ENCODE data around the gene FAF1.

The FAF1 gene

DNA sequence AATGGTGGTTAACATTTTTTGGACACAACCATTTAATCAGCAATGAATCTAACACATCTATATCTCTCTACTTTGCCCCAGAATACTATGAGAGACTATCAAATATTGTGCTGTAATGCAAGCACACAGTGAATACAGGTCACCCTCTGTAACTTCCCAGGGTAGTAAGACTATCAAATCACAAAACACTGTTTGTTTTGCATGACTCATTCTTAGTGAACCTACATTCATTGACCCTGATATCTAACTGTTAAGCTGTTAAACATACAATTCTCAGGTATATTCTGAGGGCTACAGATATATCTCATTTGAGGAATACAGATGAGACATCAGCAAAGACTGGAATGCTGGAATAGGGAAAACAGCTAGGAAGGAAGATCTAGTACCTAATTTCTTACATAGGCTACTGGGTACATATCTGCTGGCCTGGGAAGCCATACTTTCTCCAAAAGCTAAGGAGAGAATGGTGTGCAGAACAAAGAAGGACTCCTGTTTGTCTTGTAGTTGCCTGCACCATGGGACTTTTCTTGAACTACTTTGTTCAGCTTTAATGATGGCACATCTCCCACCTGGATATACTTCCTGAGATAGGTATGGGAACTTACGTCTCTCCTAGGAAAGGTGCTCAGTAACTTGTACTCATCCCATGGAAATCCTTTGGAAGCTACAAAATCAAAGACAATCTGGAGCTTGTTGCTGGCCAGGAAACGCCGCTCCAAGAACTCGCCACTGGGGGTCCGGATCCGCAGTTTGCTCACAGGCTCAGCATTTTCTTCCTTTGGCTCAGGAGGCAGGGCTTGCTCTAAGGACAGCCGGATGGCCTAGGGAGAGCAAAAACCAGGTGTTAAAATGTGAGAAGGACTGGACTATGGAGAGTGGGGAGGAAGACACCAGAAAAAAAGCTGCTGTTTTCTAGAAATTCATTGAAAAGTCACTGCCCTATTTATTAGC, 484.9 kb downstream of the FAF1 start:
- Histone ChIP-seq H3K4me3 (no peak overlapping the region), H3K36me3 (ENCODE audit: insufficient read depth, low read length) (peaks cover 17% of the 10 kb centered on the region), H3K9me3 (ENCODE audit: low read depth, low read length) (no peaks in the 10 kb centered on the region), H3K9ac (ENCODE audit: insufficient read length) (no peak overlapping the region), H3K27ac (no peak overlapping the region)
- no peak for DNase-seq (ENCODE audit: low read depth, low spot score)
- no peak for TF ChIP-seq EZH2 (IDR thresholded peaks at IDR 0.05)
- TF ChIP-seq FOXP2 (optimal IDR thresholded peaks at IDR 0.05; ENCODE audit: control extremely low read depth, extremely low read length, insufficient read depth): no peak
- no peak for TF ChIP-seq POLR2AphosphoS5 (IDR thresholded peaks at IDR 0.05; ENCODE audit: borderline replicate concordance, low read depth, low read length)

- Histone ChIP-seq H3K27ac (no peak overlapping the region), H3K4me3 (no peak overlapping the region), H3K36me3 (ENCODE audit: insufficient read depth, low read length) (peaks cover 23% of the 10 kb centered on the region), H3K9ac (ENCODE audit: insufficient read length) (no peak overlapping the region), H3K9me3 (ENCODE audit: low read depth, low read length) (no peaks in the 10 kb centered on the region)
- TF ChIP-seq POLR2AphosphoS5 (IDR thresholded peaks at IDR 0.05; ENCODE audit: borderline replicate concordance, low read depth, low read length) (no peak), EZH2 (IDR thresholded peaks at IDR 0.05) (no peak), FOXP2 (optimal IDR thresholded peaks at IDR 0.05; ENCODE audit: control extremely low read depth, extremely low read length, insufficient read depth) (no peak)
- no peak for DNase-seq (ENCODE audit: low read depth, low spot score)
Measured at GRCh38 chr1:50473513-50473912, 486.6 kb downstream of the FAF1 start.

GRCh38 chr1:50471967-50472366, 488.1 kb downstream of the FAF1 start:
- no peak for DNase-seq (ENCODE audit: low read depth, low spot score)
- TF ChIP-seq EZH2 (IDR thresholded peaks at IDR 0.05) (no peak), POLR2AphosphoS5 (IDR thresholded peaks at IDR 0.05; ENCODE audit: borderline replicate concordance, low read depth, low read length) (no peak), FOXP2 (optimal IDR thresholded peaks at IDR 0.05; ENCODE audit: control extremely low read depth, extremely low read length, insufficient read depth) (no peak)
- Histone ChIP-seq H3K4me3 (no peak overlapping the region), H3K9ac (ENCODE audit: insufficient read length) (no peak overlapping the region), H3K9me3 (ENCODE audit: low read depth, low read length) (no peaks in the 10 kb centered on the region), H3K36me3 (ENCODE audit: insufficient read depth, low read length) (peaks cover 23% of the 10 kb centered on the region), H3K27ac (no peak overlapping the region)

- Histone ChIP-seq H3K27ac (no peak overlapping the region), H3K4me3 (no peak overlapping the region), H3K9ac (ENCODE audit: insufficient read length) (no peak overlapping the region), H3K36me3 (ENCODE audit: insufficient read depth, low read length) (no peaks in the 10 kb centered on the region), H3K9me3 (ENCODE audit: low read depth, low read length) (no peaks in the 10 kb centered on the region)
- no peak for DNase-seq (ENCODE audit: low read depth, low spot score)
- TF ChIP-seq EZH2 (IDR thresholded peaks at IDR 0.05) (no peak), POLR2AphosphoS5 (IDR thresholded peaks at IDR 0.05; ENCODE audit: borderline replicate concordance, low read depth, low read length) (no peak), FOXP2 (optimal IDR thresholded peaks at IDR 0.05; ENCODE audit: control extremely low read depth, extremely low read length, insufficient read depth) (no peak)
Measured at GRCh38 chr1:50462964-50463363, 497.1 kb downstream of the FAF1 start.

GRCh38 chr1:50458507-50458906, 501.6 kb downstream of the FAF1 start:
- DNase-seq (ENCODE audit: low read depth, low spot score): peak; percentile 34
- Histone ChIP-seq H3K36me3 (ENCODE audit: insufficient read depth, low read length) (no peaks in the 10 kb centered on the region), H3K4me3 (no peak overlapping the region), H3K9ac (ENCODE audit: insufficient read length) (no peak overlapping the region), H3K9me3 (ENCODE audit: low read depth, low read length) (no peaks in the 10 kb centered on the region), H3K27ac (peak overlapping the region; percentile 58)
- no peak for TF ChIP-seq POLR2AphosphoS5 (IDR thresholded peaks at IDR 0.05; ENCODE audit: borderline replicate concordance, low read depth, low read length)
- no peak for TF ChIP-seq FOXP2 (optimal IDR thresholded peaks at IDR 0.05; ENCODE audit: control extremely low read depth, extremely low read length, insufficient read depth)
- no peak for TF ChIP-seq EZH2 (IDR thresholded peaks at IDR 0.05)

- Histone ChIP-seq H3K36me3 (ENCODE audit: insufficient read depth, low read length) (no peaks in the 10 kb centered on the region), H3K9ac (ENCODE audit: insufficient read length) (no peak overlapping the region), H3K27ac (no peak overlapping the region), H3K4me3 (no peak overlapping the region), H3K9me3 (ENCODE audit: low read depth, low read length) (no peaks in the 10 kb centered on the region)
- DNase-seq (ENCODE audit: low read depth, low spot score): no peak
- TF ChIP-seq EZH2 (IDR thresholded peaks at IDR 0.05): no peak
- no peak for TF ChIP-seq POLR2AphosphoS5 (IDR thresholded peaks at IDR 0.05; ENCODE audit: borderline replicate concordance, low read depth, low read length)
- TF ChIP-seq FOXP2 (optimal IDR thresholded peaks at IDR 0.05; ENCODE audit: control extremely low read depth, extremely low read length, insufficient read depth): no peak
Measured at GRCh38 chr1:50454911-50455310, 505.2 kb downstream of the FAF1 start.

GRCh38 chr1:50453266-50453665, 506.8 kb downstream of the FAF1 start:
- no peak overlapping the region for H3K4me3 ChIP-seq
- TF ChIP-seq EZH2 (IDR thresholded peaks at IDR 0.05) (no peak), POLR2AphosphoS5 (IDR thresholded peaks at IDR 0.05; ENCODE audit: borderline replicate concordance, low read depth, low read length) (no peak), FOXP2 (optimal IDR thresholded peaks at IDR 0.05; ENCODE audit: control extremely low read depth, extremely low read length, insufficient read depth) (no peak)
- DNase-seq (ENCODE audit: low read depth, low spot score): no peak

GRCh38 chr1:50452700-50453099, 507.4 kb downstream of the FAF1 start:
- Histone ChIP-seq H3K9me3 (ENCODE audit: low read depth, low read length) (no peaks in the 10 kb centered on the region), H3K9ac (ENCODE audit: insufficient read length) (no peak overlapping the region), H3K36me3 (ENCODE audit: insufficient read depth, low read length) (no peaks in the 10 kb centered on the region), H3K4me3 (no peak overlapping the region), H3K27ac (no peak overlapping the region)
- no peak for DNase-seq (ENCODE audit: low read depth, low spot score)
- no peak for TF ChIP-seq POLR2AphosphoS5 (IDR thresholded peaks at IDR 0.05; ENCODE audit: borderline replicate concordance, low read depth, low read length)
- TF ChIP-seq EZH2 (IDR thresholded peaks at IDR 0.05): no peak

More at GRCh38 chr1:50453266-50453665, 506.8 kb downstream of the FAF1 start:
- H3K9ac ChIP-seq (ENCODE audit: insufficient read length): no peak overlapping the region
- H3K9me3 ChIP-seq (ENCODE audit: low read depth, low read length): no peaks in the 10 kb centered on the region
- H3K36me3 ChIP-seq (ENCODE audit: insufficient read depth, low read length): no peaks in the 10 kb centered on the region
- H3K27ac ChIP-seq: no peak overlapping the region

Data from SK-N-MC (cell line).